Measurements from ENCODE around the gene FPGT.
"Not testable (repeated sequence)": the region's sequence is repeated elsewhere in the genome, so short reads cannot be mapped to it uniquely, and the experiment has no call there.

The FPGT gene

DNA sequence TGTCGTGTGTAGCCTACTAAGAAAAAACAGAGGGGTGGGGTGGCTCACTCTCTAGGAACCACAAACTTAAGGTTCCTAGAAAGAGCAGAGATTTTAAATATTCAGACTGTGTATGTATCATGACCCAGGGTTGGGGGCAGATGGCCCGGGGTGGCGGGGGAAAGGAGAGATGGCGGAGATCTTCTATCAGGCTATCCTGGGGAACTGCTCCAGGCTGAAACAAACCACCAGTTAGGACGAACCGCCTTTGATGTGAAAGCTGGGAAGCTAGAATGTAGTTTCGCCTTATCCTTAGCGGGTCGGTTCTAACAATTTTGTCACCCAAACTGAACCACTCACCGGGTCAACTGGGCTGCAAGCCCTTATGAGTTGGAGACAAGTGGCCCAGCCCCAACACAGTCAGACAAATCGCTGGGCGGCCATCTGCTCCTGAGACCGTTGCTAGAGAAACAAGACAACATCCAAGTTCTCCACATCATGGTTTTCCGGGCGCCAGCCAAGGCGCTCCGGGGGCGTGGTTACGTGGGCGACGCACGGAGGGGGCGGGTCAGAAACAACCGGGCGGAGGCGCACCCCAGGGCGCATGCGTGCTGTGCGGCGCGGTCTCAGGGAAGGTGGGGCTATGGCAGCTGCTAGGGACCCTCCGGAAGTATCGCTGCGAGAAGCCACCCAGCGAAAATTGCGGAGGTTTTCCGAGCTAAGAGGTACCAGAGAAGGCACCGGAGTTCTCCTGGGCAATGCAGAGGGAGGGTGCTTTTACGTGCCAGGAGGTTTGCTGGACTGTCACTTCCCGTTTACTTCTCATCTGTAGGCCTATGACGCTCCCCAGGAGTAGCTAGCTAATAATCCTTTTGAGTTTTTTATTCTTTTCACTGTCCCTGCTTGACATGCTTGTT is at the start of gene FPGT, which contains the start of gene LRRIQ3:
Gene FPGT (plus strand): TSS at position 586 of the 896 bp plus-strand sequence. CDS start 37 bp downstream, at position 623.
Gene LRRIQ3 (minus strand): TSS at position 520 of the 896 bp plus-strand sequence. CDS start 14,492 bp downstream, outside the sequence.
- peak; percentile 90 for DNase-seq (ENCODE audit: low spot score)

DNA sequence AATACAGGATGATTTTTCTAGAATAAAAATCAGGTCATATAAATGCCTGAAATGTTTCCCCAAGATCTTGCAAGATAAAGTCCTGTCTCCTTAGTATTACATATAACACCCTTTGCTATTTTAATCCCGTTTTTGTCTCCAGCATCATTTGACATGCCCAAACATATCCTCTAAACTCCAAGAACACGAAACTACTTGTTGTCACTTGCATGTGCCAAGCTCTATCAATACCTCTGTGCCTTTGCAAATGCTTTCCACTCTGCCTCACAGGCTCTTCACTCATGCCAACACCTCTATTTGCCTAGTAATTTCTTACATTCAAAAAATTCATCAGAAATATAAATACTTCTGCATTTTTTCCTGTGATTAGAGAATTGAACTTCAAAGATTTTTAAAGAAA is 38.0 kb upstream of the FPGT start:
- no peak for DNase-seq (ENCODE audit: low spot score)

DNA sequence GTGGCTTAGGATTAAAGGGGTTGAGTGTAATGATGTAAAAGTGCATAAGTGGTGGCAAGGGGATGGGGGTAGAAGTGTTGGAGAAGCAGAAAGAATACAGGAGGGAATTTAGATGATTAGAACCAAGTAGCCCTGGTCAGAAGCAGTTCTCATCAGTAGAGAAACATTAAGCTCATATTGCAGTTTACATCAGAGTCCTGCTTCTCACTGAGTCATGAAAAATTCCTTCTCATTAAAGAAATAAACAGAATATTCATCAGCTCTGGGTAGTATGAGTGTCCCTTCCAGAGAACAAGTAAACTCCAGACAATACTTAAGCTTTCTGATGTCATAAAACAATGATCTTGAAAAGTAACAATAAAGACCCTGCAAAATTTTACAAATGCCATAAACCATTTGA is 36.5 kb upstream of the FPGT start:
- DNase-seq (ENCODE audit: low spot score), result no peak

DNA sequence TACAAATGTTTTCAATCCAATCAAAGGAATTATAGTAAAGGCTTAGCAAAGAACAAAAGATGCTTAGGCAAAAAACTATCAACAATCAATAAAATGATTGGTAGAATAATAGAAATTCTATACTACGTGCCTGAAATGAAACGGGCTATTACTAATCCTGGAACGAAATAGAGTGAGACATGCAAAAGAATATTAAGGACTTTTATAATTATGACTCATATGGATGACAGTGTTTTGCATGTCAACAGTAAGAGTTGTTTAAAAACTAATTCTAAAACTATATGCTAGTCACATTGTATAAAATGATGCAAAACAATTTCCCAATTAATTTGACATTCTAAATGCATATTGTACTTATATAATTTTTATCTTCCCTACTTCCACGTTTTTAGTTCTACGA is 35.7 kb upstream of the FPGT start:
- no peak for DNase-seq (ENCODE audit: low spot score)

DNA sequence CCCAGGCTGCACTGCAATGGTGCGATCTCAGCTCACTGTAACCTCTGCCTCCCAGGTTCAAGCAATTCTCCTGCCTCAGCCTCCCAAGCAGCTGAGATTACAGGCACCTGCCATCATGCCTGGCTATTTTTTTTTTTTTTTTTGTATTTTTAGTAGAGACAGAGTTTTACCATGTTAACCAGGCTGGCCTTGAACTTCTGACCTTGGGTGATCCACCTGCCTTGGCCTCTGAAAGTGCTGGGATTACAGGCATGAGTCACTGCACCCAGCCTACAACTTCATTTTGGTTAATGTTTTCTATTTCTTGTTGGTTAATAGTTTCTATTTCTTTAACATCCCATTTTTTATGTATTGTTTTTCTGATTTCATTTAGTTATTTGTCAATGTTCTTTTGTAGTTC is 23.6 kb upstream of the FPGT start:
- not testable (repeated sequence) for DNase-seq (ENCODE audit: low spot score)

DNA sequence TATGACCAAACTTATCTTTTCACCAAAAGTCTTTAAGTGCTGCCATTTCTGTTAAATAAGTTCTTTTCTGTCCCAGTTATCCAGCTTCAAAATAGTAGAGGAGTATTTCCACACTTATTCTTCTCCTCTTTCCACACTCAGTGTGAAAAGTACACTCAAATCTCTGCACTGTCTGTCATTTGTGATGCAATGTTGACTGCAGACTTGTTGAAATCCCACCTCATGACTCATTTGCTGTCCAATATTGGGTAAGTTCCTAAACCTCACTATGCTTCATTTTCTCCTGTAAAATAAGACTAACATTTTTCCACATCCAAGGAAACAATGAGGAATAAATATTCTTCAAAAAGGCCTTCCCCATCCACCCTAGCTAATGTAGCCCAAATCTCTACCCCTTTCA is 17.6 kb upstream of the FPGT start:
- DNase-seq (ENCODE audit: low spot score), result no peak

DNA sequence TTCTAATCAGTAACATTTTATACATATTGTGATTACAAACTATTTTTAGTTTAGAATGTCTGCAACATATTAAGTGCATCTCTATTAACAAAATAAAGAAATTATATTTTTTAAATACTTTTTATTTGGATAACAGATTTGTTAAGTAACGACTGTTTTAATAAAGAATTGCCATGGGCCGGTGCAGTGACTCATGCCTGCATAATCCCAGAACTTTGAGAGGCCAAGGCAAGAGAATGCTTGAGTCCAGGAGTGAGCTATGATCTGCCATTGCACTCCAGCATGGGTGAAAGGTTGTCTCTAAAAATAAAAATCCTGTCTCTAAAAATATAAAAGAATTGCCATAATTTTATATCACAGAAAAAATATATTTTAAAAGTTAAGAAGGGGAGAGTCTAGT is 4.1 kb upstream of the FPGT start:
- DNase-seq (ENCODE audit: low spot score), result no peak

DNA sequence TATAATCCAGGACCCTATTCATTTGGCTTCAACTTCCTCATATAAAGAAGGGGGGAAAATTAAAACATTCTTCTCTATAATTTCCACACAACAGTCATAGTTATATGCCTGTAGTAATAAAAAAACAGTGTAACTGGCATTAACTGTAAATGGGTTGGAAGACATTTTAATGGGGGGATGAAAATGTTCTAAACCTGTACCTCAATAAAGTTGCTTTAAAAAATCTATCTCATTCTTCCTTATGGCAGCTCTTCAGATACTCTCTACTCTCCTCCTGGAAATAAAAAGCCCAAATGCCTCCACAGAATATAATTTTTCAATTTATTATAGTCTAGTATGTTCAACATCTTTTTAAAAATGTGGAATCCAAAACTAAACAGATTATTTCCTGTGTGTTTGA is 2.7 kb upstream of the FPGT start:
- no peak for DNase-seq (ENCODE audit: low spot score)

DNA sequence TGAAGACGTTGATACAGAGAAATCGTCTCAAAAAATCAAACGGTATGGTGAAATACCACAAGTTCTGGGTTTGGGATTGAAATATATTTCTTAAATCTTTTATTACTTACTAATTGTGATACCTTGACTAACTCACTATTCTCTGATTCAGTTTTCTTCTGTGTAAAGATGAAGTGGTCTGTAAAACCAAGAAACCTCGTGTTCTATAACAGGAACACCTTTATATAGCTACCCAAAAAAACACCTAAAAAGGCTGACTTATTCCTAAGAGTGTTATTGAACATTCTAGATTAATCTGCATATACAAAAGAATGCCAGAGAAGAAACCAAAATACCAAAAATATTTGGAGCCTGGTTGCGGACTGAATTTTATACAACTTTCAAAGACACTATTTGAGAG is 787 bp upstream of the FPGT start:
- DNase-seq (ENCODE audit: low spot score), result no peak

DNA sequence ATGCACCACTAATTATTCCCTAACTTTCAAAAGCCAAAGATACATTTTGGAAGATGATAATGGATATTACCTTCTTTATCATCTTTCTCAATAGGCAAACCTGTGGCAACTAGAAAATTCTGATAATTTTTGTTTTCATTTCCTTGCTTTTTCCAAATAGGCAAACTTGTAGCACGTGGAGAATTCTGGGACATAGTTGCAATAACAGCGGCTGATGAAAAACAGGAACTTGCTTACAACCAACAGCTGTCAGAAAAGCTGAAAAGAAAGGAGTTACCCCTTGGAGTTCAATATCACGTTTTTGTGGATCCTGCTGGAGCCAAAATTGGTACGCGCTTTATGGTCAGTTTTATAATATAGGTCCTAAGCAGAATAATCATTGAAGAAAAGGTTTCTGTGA is 1.5 kb downstream of the FPGT start:
- DNase-seq (ENCODE audit: low spot score), result no peak

DNA sequence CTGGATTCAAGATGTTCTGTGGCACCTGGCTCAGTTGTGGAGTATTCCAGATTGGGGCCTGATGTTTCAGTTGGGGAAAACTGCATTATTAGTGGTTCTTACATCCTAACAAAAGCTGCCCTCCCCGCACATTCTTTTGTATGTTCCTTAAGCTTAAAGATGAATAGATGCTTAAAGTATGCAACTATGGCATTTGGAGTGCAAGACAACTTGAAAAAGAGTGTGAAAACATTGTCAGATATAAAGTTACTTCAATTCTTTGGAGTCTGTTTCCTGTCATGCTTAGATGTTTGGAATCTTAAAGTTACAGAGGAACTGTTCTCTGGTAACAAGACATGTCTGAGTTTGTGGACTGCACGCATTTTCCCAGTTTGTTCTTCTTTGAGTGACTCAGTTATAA is 7.2 kb downstream of the FPGT start:
- no peak for DNase-seq (ENCODE audit: low spot score)

DNA sequence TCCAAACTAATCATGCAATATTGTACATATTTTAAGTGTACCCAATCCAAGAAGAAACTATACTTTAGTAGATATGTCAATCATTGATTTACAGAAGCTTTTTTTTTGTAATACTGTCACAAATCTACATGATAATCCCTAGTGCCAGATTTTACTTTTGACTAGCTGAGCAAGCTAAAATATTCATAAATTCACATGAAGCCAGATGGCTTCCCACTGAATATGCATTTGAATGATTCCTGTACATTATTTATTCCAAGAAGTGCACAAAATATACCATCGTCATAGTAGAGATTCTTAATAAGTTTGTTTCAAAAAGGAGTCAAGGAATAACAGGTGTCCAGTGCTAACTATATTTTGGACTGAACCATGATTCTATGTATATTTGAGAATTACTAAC is 17.2 kb downstream of the FPGT start:
- DNase-seq (ENCODE audit: low spot score), result no peak

DNA sequence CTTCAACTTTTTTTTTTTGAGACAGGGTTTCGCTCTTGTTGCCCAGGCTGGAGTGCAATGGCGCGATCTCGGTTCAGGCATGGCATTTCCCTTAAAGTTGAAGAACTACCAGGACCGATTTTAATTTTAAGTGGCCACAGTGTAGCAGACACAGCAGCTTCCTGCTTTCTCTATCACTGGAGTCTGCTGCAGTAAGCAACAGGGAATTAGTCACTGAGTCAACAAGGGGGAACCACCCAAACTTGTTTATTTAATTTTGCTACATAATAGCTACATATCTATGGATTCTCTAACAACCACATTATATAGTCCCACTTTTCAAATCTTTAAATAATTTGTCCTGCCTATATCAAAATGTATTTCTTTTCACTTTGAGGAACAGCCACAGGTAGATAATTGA is 24.7 kb downstream of the FPGT start:
- no peak for DNase-seq (ENCODE audit: low spot score)

DNA sequence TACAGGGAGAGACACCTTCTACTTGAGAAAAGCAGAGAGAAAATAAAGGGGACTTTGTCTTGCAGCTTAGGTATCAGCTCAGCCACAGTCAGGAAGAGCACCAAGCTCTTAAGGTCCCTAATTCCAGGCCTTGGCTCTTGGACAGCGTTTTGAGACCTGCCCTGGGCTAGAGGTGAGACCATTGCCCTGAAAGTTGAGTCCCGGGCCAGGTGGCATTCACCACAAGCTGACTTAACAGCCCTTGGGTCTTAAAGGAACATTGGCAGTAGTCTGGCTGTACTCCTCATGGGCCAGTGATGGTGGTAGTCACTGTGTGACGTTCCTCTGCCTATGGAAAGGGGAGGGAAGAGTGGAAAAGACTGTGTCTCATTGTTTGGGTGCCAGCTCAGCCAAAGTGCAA is 25.4 kb downstream of the FPGT start:
- DNase-seq (ENCODE audit: low spot score), result no peak

DNA sequence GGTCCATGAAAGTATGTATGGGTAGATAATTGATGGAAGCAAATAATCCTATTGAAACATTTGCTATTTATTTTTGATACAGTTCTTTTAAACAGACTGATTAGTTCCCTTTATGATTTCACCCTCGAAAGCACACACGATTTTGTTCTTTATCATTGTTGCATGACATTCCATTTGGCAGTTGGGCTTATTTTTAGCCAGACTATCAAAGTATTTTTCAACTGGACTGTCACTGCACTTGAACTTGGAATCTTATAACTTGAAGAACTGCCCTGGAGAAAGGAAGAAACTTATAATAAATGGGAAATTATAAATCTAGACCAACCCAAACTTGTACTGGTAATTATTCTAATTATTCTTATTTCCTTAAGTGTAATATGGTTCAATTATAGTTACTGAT is 37.1 kb downstream of the FPGT start, which contains the start of gene TNNI3K:
Gene TNNI3K (plus strand): TSS at position 235 of the 400 bp plus-strand sequence. CDS start 65 bp downstream, at position 300.
- no peak for DNase-seq (ENCODE audit: low spot score)

DNA sequence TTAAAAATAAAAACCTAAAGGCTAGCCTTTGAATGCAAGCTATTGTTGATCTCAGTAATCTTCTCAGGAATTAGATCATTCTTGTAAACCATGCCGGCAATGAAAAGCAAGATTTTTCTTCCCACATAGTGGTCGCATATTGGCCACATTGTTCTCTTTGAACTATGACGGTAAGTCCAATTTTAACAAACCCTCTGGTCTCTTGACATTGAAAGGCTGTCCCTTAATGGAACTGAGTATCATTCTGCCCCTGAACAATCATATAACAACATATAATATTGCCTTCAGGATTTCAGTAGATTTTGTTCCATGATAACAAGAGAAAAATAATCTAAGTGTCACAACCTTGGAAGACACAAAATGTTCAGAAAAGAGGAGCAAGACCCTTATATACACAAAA is 38.4 kb downstream of the FPGT start:
- DNase-seq (ENCODE audit: low spot score), result no peak

DNA sequence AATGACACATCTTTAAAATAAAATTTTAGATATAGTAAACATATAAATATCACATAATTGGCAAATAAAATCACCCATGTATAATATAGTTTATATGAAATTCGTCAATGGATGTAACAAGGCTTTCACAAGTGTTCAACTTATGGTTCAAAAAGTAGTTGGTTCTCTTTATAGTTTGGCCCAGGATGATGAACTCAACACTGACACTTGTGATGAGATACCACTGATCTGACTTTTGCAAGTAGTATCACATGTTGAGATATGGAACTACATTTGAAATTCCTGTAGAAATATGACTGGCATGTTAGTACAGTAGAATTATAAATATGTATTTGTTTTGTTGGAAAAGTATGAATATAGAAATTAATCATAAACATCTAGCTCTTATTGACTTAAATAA is 39.0 kb downstream of the FPGT start:
- no peak for DNase-seq (ENCODE audit: low spot score)

DNA sequence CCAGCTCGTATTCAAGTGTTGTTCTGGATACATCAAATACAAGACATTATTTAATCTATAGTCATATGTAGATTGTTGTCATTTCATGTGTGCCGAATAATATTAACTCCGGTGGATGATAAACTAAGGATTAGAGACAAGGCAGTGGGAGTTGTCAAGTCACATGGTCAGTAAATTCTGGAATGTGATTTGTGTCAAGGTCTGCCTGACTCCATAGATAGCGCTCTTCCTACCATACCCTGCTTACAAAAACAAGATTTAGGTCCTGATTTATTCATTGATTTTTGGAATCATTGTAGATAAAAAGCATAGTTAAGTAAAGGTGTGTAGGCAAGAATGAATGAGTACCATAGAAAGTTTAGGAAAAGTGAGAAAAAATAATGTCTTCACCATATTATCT is 39.7 kb downstream of the FPGT start:
- DNase-seq (ENCODE audit: low spot score), result no peak

DNA sequence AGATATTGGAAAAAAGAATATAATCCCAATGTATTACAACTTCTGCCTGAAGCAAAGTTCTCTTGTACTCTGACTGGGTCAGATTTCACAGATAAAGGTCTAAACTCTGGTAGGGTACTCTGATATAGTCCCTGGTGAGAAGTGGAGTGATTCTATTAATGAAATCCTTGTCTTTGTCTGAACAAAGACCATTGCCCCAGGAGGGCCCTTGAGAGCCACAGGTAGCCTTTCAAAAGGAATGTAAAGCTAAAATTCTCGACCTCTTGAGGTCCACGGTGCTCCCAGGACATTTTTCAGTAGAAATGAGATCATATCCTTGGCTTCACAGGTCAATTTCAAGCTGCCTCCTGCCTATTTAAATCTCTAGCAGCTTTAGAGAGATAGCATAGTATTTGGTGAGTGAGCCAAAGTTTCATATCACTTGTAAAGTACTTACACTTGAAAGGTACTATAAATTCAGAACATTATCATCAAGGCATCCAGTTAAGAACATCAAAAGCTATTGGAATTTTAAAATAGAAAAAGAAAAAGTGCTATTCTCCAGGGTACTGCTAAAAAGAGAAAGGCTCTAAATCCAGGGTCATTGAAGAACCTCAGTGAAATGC is 47.2 kb downstream of the FPGT start:
- DNase-seq (ENCODE audit: low spot score), result no peak

DNA sequence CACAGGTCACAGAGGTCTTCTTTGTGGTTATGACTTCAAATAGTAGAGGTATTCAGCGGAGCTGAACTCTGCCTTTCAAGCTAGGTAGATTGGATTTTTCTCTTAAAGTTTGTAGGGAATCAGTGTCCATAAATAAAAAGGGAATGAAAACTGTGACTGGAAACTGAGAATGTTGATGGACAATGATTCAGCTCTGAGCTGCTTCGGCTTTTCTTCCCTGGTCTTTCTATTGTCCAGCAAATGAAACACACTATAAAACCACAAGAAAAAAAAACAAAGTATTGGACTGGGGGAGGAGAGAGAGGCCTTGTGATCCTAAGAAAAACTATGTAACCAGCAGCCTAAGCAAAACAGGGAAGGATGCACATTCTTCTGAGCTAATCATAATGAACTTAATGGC is 48.3 kb downstream of the FPGT start:
- no peak for DNase-seq (ENCODE audit: low spot score)

DNA sequence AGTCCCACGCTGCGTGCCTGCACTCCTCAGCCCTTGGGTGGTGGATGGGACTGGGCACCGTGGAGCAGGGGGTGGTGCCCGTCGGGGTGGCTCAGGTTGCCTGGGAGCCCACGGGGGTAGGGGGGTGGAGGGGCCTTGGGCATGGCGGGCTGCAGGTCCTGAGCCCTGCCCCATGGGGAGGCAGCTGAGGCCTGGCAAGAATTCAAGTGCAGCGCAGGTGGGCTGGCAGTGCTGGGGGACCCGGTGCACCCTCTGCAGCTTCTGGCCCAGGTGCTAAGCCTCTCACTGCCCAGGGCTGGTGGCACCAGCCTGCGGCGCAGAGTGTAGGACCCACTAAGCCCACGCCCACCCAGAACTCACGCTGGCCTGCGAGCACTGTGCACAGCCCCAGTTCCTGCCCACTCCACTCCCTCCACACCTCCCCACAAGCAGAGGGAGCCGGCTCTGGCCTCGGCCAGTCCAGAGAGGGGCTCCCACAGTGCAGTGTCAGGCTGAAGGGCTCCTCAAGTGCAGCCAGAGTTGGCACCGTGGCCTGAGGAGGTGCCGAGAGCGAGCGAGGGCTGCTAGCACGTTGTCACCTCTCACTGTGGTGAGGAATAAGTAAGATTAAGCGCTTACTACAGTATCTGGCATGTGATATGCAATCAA is 50.0 kb downstream of the FPGT start:
- DNase-seq (ENCODE audit: low spot score), result no peak

DNA sequence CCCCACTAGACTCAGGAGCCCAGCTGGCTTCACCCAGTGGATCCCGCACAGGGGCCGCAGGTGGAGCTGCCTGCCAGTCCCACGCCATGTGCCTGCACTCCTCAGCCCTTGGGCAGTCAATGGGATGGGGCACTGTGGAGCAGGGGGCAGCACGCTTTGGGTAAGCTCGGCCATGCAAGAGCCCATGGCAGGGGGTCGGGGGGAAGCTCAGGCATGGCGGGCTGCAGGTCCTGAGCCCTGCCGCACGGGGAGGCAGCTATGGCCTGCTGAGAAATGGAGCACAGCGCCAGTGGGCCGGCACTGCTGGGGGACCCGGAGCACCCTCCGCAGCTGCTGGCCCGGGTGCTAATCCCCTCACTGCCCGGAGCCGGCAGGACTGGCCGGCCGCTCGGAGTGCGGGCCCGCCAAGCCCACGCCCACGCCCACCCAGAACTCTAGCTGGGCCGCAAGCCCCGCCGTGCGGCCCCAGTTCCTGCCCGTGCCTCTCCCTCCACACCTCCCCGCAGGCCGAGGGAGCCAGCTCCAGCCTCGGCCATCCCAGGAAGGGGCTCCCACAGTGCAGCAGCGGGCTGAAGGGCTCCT is 55.3 kb downstream of the FPGT start:
- DNase-seq (ENCODE audit: low spot score), result not testable (repeated sequence)

Measured in SW480 (cell line).